Spleen (tissue), 7 donors: ENCODE data around the gene LBR.

Experiments used
- POLR2A ChIP-seq, 3 donors: fragments of 450-650 bp; IDR thresholded peaks; one replicate each; pipeline ENCODE4 v1.5.1; 2017; ENCODE audit warnings: antibody characterized with exemption in 3 of 3, mild to moderate bottlenecking in 1 of 3
- POLR2AphosphoS5 ChIP-seq, 3 donors: sonication (generic); formaldehyde crosslinking; IDR thresholded peaks; one replicate each; pipeline ENCODE4 v1.5.1; 2017; ENCODE audit warnings: antibody characterized with exemption in 3 of 3
- TF ChIP-seq, protein P1 (sequence below), 11 experiments: fragments of 200-600 bp in 7 of 11; fragments of 450-650 bp in 4 of 11; sonication (generic) in 4 of 11; IDR thresholded peaks in 8 of 11; conservative IDR thresholded peaks in 3 of 11; 1 replicate in 7 of 11; 2 replicates in 4 of 11; pipeline versions ENCODE4 v1.4.0 to v1.8.0; 2016 to 2021; ENCODE audit warnings: antibody characterized with exemption in 11 of 11, inconsistent platforms in 4 of 11, mild to moderate bottlenecking in 1 of 11
- donor health status: DM: no; HTN: no; CAD: no; lungs with moderate emphysema.
- donor health status: DM: no; HTN: no; CAD: no.
- donor health status: DM: no; HTN: no; CAD: no.

DNA sequence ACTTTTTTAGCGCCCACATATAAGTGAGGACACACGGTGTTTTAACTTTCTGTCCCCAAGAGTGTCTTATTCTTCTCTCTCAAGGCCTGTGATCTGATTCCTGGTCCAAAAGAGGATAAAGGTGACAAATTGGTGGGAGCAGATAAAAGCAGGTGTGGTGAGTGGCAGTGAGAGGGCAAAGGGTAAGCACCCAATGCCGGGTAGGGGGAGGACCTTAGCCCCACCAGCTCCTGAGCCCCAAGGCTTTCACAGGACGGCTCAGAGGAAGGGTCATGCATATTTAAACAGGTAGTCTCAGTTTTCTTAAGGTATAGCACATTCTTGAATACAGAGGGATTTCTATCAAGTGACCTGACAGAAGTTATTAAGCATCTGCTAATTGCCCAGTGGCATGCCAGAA lies 19.6 kb downstream of the LBR start:
- no peak for TF ChIP-seq POLR2AphosphoS5 (IDR thresholded peaks at IDR 0.05)
- TF ChIP-seq, protein P1, sequence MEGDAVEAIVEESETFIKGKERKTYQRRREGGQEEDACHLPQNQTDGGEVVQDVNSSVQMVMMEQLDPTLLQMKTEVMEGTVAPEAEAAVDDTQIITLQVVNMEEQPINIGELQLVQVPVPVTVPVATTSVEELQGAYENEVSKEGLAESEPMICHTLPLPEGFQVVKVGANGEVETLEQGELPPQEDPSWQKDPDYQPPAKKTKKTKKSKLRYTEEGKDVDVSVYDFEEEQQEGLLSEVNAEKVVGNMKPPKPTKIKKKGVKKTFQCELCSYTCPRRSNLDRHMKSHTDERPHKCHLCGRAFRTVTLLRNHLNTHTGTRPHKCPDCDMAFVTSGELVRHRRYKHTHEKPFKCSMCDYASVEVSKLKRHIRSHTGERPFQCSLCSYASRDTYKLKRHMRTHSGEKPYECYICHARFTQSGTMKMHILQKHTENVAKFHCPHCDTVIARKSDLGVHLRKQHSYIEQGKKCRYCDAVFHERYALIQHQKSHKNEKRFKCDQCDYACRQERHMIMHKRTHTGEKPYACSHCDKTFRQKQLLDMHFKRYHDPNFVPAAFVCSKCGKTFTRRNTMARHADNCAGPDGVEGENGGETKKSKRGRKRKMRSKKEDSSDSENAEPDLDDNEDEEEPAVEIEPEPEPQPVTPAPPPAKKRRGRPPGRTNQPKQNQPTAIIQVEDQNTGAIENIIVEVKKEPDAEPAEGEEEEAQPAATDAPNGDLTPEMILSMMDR (IDR thresholded peaks at IDR 0.05 in 8 of 11, conservative IDR thresholded peaks at IDR 0.05 in 3 of 11), result no peak
- TF ChIP-seq POLR2A (IDR thresholded peaks at IDR 0.05), result no peak
